Uterus (tissue), 4 donors: Measurements from ENCODE around the gene PTBP3. TPM values are rescaled to one million over a fixed set of nuclear protein-coding genes. Genes with fewer than 3 reads are reported as not detected.

Source experiments
- DNase-seq, 2 donors: peaks; one replicate each; pipeline ENCODE4 v3.0.0-alpha.2; 2019 to 2020
- H3K27ac ChIP-seq, 2 donors: fragments of 200-600 bp; sonication (generic); 1 replicate in 1 of 2; 2 replicates in 1 of 2; pipeline ENCODE4 v1.5.1; 2016 to 2018
- H3K27me3 ChIP-seq, 2 donors: fragments of 200-600 bp; sonication (generic); one replicate each; pipeline ENCODE4 v1.5.1; 2018 to 2019; ENCODE audit warnings: control low read depth in 1 of 2
- H3K36me3 ChIP-seq, 2 donors: fragments of 200-600 bp; sonication (generic); one replicate each; pipeline ENCODE4 v1.5.1; 2019; ENCODE audit warnings: control low read depth in 1 of 2
- H3K4me1 ChIP-seq, 2 donors: fragments of 200-600 bp; sonication (generic); one replicate each; pipeline ENCODE4 v1.5.1; 2018 to 2019; ENCODE audit warnings: control low read depth in 1 of 2
- H3K4me3 ChIP-seq, 2 donors: fragments of 200-600 bp; sonication (generic); 1 replicate in 1 of 2; 2 replicates in 1 of 2; pipeline ENCODE4 v1.5.1; 2018 to 2019; ENCODE audit warnings: mild to moderate bottlenecking in 1 of 2
- H3K9me3 ChIP-seq, 2 donors: fragments of 200-600 bp; sonication (generic); one replicate each; pipeline ENCODE4 v1.5.1; 2019; ENCODE audit warnings: control low read depth in 1 of 2
- CTCF ChIP-seq, 4 experiments: fragments of 200-600 bp in 2 of 4; fragments of 450-650 bp in 2 of 4; sonication (generic) in 2 of 4; IDR thresholded peaks; one replicate each; pipeline ENCODE4 v1.5.1; 2016 to 2019; ENCODE audit warnings: antibody characterized with exemption in 4 of 4, mild to moderate bottlenecking in 2 of 4, moderate library complexity in 1 of 4
- POLR2A ChIP-seq, 2 donors: fragments of 450-650 bp; IDR thresholded peaks; one replicate each; pipeline ENCODE4 v1.6.1; 2016; ENCODE audit warnings: antibody characterized with exemption in 2 of 2, mild to moderate bottlenecking in 1 of 2, moderate library complexity in 1 of 2
- intact Hi-C: fragments of 100-400 bp; cut with DNase I; formaldehyde crosslinking; loops from one replicate; pipeline ENCODE4 v1.15.1; 2023; ENCODE audit warnings: low total_unique reads
- total RNA-seq, 4 donors: library from RNA; depleted of rRNA in 3 of 4; stranded (reverse); fragments of >200 nt in 3 of 4; gene quantifications; one replicate each; pipeline versions ENCODE4 v1.1.0 to v1.2.4, GENCODE V29; 2014 to 2023
- donor health status: DM: yes; HTN: yes; CAD: no.

Gene PTBP3
- total RNA-seq, 4 donors from 2014 or later = 25.0 to 64.6 (median 36.2) TPM

DNA sequence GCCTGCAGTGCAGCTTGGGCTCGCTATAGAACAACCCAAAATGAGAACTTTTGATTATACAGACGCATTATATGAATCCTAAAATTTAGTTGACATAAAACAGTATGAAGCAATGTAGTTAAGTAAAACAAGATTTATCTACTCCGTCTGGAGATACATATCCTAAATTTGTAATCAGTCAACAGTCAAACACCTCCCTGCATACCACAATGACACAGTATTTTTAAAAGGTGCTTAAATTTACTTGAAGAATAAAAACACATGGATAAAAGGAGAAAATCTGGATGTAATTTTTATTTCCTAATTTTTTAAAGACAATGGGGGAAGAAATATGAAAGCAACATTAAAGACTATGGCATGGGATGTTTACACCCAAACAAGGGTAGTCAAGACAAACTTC lies 70.8 kb downstream of the PTBP3 start:
- Histone ChIP-seq H3K9me3 (no peaks in the 10 kb centered on the region), H3K36me3 (no peaks in the 10 kb centered on the region), H3K27me3 (no peaks in the 10 kb centered on the region), H3K27ac (no peak overlapping the region), H3K4me3 (no peak overlapping the region), H3K4me1 (no peaks in the 10 kb centered on the region)
- no peak for DNase-seq
- intact Hi-C loops = no loop called here
- TF ChIP-seq POLR2A (IDR thresholded peaks at IDR 0.05) = no peak
- TF ChIP-seq CTCF (IDR thresholded peaks at IDR 0.05) = no peak

GRCh38 chr9:112261133-112261532 lies 72.3 kb downstream of the PTBP3 start:
- intact Hi-C loops = no loop called here
- DNase-seq = no peak
- Histone ChIP-seq H3K9me3 (no peaks in the 10 kb centered on the region), H3K27me3 (no peaks in the 10 kb centered on the region), H3K4me3 (no peak overlapping the region), H3K27ac (no peak overlapping the region), H3K36me3 (no peaks in the 10 kb centered on the region), H3K4me1 (no peaks in the 10 kb centered on the region)
- TF ChIP-seq CTCF (IDR thresholded peaks at IDR 0.05) (no peak), POLR2A (IDR thresholded peaks at IDR 0.05) (no peak)

- Histone ChIP-seq H3K27me3 (no peaks in the 10 kb centered on the region), H3K36me3 (no peaks in the 10 kb centered on the region), H3K27ac (no peak overlapping the region), H3K4me1 (no peaks in the 10 kb centered on the region), H3K4me3 (no peak overlapping the region), H3K9me3 (no peaks in the 10 kb centered on the region)
- no peak for DNase-seq
- no peak for TF ChIP-seq POLR2A (IDR thresholded peaks at IDR 0.05)
- TF ChIP-seq CTCF (IDR thresholded peaks at IDR 0.05) = no peak
- intact Hi-C loops = no loop called here
These were observed 75.3 kb downstream of the PTBP3 start for GRCh38 chr9:112258106-112258505.

DNA sequence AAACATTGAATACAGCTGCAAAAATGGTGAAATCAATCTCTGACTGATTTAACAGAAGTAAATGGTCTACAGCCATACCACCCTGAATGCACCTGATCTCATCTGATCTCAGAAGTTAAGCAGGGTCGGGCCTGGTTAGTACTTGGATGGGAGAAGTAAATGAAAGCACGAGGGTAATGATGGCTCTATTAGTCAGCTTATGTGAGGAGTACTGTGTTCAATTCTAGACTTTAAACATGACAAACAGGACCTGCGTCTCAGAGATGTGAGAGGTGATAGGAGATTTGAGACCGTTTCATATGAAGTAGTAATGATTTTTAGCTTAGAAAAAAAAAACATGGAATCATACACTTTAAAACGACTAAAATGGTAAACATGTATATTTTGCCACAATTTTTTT lies 81.2 kb downstream of the PTBP3 start:
- no peak overlapping the region for H3K4me3 ChIP-seq
- H3K4me1 ChIP-seq = no peaks in the 10 kb centered on the region
- no peak overlapping the region for H3K27ac ChIP-seq
- intact Hi-C loops = no loop called here
- H3K9me3 ChIP-seq = no peaks in the 10 kb centered on the region
- no peaks in the 10 kb centered on the region for H3K27me3 ChIP-seq
- DNase-seq = no peak
- H3K36me3 ChIP-seq = no peaks in the 10 kb centered on the region
- no peak for TF ChIP-seq CTCF (IDR thresholded peaks at IDR 0.05)
- TF ChIP-seq POLR2A (IDR thresholded peaks at IDR 0.05) = no peak

DNA sequence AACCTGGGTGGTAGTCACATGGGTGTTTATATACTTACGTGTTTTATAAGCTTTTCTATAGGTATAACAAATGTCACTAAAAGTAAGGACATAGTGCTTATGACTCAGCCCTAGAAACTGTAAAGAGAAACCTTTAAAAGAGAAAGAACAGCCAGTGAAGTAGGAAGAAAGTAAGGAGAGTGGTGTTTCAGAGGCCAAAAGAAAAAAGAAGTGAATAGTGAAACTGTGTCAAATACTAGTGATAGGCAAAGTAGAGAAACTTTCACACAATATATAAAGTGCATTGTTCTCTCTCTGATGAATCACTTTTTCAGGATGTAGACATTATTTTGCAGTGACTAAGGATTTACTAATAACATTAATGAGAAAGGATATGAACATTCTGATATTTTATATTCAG lies 84.1 kb downstream of the PTBP3 start:
- Histone ChIP-seq H3K9me3 (no peaks in the 10 kb centered on the region), H3K4me1 (no peaks in the 10 kb centered on the region), H3K36me3 (no peaks in the 10 kb centered on the region), H3K27ac (no peak overlapping the region), H3K27me3 (no peaks in the 10 kb centered on the region), H3K4me3 (no peak overlapping the region)
- DNase-seq = no peak
- no peak for TF ChIP-seq CTCF (IDR thresholded peaks at IDR 0.05)
- no peak for TF ChIP-seq POLR2A (IDR thresholded peaks at IDR 0.05)
- intact Hi-C loops = no loop called here
